AML-193 (cell line): ENCODE measurements around the gene CYGB.

ENCODE experiments used
- DNase-seq, 2 experiments: peaks; one replicate each; lab custom pipeline; 2025; lab: John Stamatoyannopoulos, UW

The CYGB gene

DNA sequence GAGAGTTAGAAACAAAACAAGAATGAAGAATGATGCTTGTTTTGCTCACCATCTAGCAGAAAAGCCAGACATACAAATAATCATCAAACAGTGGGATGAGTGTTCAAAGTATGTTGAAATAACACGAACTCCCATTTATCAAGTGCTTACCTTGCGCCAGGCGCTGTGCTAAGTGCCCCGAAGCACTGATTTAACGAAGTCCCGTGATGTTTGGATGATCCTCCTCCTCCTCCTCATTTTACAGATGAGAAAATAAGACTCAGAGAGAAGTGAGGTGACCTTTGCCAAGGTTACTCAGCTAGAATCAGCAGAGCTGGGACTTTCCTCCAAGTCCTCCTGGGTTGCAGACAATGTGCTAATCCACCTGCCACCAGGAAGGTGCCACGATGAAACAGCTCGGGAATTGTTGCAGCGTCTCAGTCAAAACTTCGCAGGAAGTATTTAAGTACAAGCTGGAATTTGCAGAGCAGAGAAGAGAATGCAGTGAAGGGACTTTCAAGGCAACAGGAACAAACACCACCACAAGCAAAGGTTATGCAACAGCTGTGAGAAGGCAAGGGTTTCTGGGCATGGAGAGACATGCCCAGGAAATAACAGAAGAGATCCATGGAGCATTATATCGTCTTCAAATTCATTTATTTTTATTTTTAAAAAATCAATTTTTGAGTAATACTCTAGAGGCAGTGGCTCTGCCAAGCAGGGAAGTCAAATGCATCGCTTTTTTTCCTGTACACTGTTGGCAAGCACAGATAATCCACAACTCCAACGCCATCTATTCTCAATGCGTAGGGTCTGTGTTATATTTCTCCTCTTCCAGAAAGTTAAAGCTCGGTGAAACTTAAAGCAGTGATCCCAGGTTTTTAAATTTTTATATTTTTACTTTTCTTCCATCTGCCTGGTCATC lies 13.5 kb upstream of the CYGB start:
- peak; percentile 75 for DNase-seq

DNA sequence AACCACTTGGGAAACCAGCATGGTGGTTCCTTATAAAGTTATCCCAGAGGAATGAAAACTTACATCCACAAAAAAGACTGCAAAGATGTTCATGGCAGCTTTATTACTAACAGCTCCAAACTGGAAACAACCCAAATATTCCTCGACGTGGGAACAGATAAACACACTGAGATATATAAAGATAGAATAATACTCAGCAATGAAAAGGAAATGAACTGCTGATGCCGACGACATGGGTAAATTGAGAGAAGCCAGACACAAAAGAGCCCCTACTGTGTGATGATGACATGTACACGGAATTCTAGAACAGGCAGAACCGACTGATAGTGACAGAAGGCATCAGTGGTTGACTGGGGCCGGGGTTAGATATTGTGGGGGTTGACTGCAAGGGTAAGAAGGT lies 12.0 kb upstream of the CYGB start:
- DNase-seq = no peak

GRCh38 chr17:76549215-76549518 lies 11.7 kb upstream of the CYGB start:
- no peak for DNase-seq

DNA sequence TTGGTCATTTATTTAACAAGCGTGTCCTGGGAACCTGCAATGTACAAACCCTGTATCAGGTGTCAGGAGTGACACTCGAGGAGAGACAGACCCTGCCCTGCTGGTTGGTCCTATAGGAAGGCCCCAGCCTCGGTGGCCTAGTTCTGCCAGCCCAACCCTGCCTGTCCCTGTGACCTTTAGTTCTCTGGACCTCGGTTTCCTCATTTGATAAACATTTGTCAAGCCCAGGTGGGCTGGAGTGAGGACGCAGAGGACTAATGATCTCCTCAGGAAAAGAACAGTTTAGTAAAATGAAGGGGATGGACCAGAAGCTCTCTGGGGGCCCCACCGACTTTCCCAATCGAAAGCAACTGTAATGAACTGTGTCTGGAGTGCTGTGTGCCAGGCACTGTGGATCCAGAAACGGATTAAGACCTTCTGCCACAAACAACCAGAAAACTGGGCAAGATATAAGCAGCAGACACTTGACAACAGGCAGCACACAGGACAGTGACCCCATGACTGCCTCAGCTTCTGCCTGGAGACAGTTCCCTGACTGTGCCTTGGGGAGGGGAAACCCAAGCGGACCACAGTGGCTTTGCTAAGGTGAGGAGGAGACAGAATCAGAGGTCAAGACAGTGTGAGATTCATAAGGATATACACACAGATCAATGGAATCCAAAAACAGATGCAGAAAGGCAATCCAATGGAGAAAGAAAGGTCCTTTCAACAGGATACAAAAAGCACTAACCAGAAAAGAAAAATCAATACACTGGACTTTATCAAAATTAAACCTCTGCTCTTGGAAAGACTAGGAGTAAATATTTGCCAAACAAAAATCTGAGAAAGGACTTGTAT lies 11.1 kb upstream of the CYGB start:
- DNase-seq = no peak

GRCh38 chr17:76547642-76548202 lies 10.2 kb upstream of the CYGB start:
- no peak for DNase-seq

GRCh38 chr17:76547183-76547641 lies 9.7 kb upstream of the CYGB start:
- DNase-seq = peak; percentile 51 to 60

DNA sequence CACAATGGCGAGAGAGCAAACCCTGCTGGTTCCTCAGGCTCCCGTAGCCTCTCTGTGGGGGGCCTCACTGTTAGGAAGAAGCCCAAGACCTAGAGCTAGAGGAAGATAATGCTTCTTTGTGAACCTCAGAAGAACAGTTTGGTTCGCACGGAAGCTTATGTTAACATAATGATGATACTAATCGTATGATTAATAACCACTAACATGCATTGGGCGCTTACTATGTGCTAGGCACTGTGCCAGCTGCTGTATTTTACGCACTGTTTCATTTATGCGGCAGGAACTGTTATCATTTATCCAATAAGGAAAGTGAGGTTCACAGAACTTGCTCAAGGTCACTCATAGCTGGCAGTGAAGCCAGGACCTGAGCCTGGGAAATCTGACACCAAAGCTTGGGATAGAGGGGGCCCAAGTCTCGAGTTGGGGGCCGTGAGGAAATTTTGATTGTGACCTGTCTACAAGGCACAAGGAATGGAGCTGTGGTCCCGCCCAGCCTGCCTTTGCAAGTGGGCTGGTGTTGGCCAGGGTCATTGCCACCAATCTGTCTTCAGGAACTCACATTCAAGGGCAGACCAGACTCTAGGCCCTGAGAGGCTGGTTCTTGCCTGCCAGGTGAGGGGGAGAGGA lies 9.2 kb upstream of the CYGB start:
- DNase-seq = no peak

DNA sequence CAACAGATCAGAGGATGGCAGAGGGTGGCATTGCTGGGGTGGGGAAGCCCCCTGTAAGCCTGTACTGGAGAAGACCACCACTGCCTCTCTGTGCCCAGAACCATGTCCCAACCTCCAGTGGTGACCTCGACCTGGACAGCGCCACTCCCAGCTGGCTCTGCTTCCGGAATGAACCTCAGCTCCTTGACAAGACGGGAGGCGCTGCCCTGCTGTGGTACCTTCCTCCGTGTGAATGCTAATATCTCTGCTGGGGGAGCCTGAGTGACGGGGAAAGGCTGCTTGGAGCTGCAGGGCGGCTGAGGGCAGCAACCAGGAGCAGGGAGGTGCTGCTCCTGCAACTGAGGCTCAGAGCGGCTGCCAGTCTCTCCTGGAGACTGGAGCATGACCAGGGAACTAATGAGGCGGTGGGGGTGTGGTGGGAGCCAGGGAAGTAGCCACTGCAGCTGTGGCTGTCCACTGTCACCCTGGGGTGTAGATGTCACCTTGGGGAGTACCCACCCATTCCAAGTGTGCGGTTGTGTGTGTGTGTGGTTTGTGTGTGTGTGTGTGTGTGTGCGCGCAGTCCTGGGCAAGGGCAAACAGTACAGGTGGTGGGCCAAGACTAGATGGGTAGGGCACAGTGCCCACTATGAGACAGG lies 8.5 kb upstream of the CYGB start:
- no peak for DNase-seq

GRCh38 chr17:76544546-76545365 lies 7.2 kb upstream of the CYGB start:
- no peak for DNase-seq

GRCh38 chr17:76543826-76544545 lies 6.5 kb upstream of the CYGB start:
- DNase-seq = no peak

DNA sequence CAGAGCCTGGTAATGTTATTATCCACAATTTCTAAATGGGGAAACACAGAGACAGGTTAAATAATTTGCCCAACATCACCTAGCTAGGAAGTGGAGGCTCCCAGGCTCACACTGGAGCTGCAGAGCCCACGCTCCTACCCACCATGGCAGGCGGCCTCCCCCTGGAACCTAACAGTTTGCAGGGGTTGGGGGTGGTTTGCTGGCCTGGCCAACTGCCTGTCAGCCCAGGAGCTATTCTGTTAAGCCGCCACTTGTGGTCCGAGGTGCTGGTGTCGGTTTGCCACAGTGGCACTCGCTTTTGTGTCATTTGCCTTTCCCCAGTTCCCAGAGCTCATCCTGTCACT lies 5.9 kb upstream of the CYGB start:
- no peak for DNase-seq

DNA sequence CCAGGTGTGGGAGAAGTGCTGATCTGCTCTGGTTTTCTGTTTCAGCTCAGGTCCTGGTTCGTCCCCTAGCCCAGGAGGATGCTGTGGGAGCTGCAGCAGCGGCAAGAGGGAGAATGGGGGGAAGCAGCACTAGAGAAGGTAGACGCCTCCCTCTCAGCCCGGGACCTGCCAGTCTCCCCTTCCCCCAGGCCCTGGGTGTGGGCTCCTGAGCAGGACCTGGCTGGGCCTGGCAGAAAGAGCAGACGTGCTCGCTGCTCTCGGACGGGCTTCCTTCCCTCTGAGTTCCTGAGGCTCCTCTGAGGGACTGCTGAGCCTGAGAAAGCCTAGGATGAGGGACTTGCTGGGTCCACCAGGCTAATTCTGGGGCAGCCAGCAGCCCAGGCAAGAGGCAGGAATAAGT lies 5.5 kb upstream of the CYGB start:
- no peak for DNase-seq

GRCh38 chr17:76542566-76542971 lies 5.1 kb upstream of the CYGB start:
- no peak for DNase-seq

DNA sequence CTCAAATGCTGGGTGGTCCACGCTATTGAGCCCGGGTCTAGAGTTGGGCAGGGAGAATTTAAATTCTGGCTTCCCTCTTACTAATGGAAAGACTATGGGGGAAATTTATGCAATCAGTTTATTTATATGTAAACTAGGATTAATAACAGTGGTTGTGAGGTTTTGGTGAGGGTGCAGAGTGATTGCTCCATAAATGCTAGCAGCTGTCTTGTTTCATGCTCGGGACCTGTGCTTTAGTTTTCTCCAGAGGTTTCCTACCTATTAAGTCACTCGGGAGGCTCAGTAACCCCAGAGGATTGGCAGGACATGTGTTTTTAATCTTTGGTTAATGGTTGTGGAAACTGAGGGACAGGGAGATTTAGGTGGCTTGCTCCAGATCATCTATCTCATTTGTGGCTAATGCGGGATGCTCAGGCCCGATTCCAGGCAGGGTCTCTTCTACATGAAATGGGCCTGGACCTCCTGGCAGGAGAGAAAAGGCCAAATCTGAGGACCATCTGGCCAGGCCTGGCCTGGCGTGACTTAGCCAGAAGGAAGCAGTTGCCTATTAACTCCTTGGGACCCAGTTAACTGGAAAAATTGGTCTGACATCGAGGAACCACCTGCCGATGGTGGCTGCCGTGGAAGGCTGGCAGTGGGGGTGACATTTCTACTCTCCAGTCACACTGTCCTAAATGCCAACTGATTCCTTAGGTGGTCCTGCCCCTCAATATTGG lies 4.4 kb upstream of the CYGB start:
- no peak for DNase-seq

GRCh38 chr17:76540381-76541300 lies 3.1 kb upstream of the CYGB start:
- DNase-seq = no peak

DNA sequence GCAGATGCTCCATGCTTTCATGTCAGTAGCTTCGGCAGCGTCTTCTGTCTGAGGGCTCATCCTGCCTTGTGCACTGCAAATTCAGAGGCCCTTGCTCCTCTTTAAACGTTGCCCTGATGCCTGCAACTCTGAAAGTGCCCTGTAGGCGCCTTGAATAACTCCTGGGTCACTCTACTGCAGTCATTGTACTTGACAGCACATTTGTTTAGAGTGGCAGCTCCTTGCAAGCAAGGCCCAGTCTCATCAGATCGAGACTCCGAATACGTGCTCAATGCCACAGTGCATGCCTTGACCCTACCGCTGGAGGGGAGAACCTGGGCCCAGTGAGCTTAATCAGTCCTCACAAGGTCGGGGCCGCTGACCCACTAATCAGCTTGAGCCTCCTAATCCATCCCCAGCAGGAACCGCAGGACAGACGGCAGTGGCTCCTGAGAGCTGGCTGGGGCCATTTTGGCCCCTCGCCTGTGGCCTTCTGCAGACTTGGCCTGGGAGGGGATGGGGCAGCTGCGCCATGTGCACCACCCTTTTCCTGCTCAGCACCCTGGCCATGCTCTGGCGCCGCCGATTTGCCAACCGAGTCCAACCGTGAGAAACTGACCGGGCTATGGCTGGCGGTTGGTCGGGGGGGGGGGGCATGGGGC lies 2.2 kb upstream of the CYGB start, which contains the start of gene PRCD:
Gene PRCD, plus strand, starts transcription at position 414 of the 641 bp plus-strand sequence. Its CDS starts 98 bp downstream, at position 512.
- DNase-seq = no peak

DNA sequence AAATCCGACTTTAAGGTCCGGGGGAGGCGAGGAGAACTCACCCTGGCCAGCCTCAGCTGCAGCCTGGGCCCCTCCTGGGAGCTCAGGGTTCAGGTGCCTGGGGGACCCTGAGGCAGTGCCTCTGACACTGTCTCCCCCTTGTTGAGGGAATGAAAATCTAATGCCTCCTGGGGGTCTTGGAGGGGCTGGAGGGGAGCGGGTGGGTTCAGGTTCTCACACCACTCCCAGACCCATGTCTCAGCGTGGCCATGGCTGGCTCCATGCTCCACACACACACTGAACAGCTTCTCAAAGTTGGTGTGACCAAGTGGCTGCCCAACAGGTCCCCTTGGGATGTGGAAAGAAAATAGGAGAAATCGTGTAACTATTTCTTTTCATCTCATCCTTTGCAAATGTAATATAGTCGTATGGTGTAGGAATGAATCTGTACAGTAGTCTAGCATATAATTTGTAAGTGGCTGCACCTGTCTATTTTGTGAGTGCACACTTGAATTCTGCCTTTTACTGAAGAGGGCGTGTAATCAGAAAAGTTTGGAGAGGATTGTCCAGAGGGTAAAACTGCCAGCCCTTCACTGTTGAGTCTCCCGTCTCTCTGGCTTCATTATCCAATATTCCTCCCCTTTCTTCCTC lies 1.5 kb upstream of the CYGB start:
- no peak for DNase-seq
